IPS-20b (cell line): Measurements from ENCODE around the gene INPP5F.
A peak's percentile ranks its signal among the peaks of the same experiment; 100 is the strongest.

ENCODE experiments used
- H3K27ac ChIP-seq: one replicate; pipeline ENCODE4 v1.5.1; 2013; ENCODE audit warnings: low read length
- H3K27me3 ChIP-seq: 2 replicates; pipeline ENCODE4 v1.6.1; 2013; ENCODE audit warnings: mild to moderate bottlenecking, low read length, inconsistent platforms; ENCODE audit not compliant: insufficient read depth
- H3K36me3 ChIP-seq: 2 replicates; pipeline ENCODE4 v1.6.1; 2013; ENCODE audit warnings: low read depth, mild to moderate bottlenecking, inconsistent platforms, low read length, moderate library complexity; ENCODE audit not compliant: insufficient read depth
- H3K4me1 ChIP-seq: 2 replicates; pipeline ENCODE4 v1.6.1; 2013; ENCODE audit warnings: mild to moderate bottlenecking, control low read depth, inconsistent platforms, low read length, moderate library complexity; ENCODE audit not compliant: insufficient read depth
- H3K4me3 ChIP-seq: 2 replicates; pipeline ENCODE4 v1.5.1; 2013; ENCODE audit warnings: mild to moderate bottlenecking, low read length, inconsistent platforms
- H3K9ac ChIP-seq: 2 replicates; pipeline ENCODE4 v1.6.1; 2013; ENCODE audit warnings: low read depth, mild to moderate bottlenecking, inconsistent platforms, low read length, moderate library complexity
- H3K9me3 ChIP-seq: 2 replicates; pipeline ENCODE4 v1.6.1; 2013; ENCODE audit warnings: mild to moderate bottlenecking, low read depth, low read length, inconsistent platforms; ENCODE audit not compliant: insufficient read depth

Gene INPP5F

DNA sequence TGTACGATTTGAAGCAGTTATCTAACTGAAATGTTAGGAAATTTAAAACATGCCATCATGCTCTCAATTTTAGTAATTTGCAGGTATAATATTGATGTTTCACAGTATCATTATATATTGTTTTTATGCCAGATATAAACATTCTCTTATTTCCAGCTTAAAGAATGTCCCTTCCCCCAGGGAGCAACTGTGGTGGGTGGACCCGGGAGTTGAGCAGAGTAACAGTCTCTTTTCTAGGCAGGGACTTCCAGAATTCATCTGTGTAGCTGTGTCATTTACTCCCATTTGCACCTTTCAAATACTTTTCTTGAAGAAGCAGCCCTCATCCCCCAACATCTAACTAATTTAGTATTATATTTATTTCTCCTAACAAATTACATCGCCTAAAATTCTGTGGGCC lies 9.6 kb downstream of the INPP5F start:
- Histone ChIP-seq H3K4me3 (peak overlapping the region; percentile 28; the same call in 1 of the 2 replicates), H3K4me1 (peaks cover 29% of the 10 kb centered on the region), H3K27ac (peak overlapping the region; percentile 50), H3K9me3 (no peaks in the 10 kb centered on the region), H3K36me3 (no peaks in the 10 kb centered on the region), H3K27me3 (no peaks in the 10 kb centered on the region), H3K9ac (peak overlapping the region; percentile 45; the same call in 1 of the 2 replicates)

DNA sequence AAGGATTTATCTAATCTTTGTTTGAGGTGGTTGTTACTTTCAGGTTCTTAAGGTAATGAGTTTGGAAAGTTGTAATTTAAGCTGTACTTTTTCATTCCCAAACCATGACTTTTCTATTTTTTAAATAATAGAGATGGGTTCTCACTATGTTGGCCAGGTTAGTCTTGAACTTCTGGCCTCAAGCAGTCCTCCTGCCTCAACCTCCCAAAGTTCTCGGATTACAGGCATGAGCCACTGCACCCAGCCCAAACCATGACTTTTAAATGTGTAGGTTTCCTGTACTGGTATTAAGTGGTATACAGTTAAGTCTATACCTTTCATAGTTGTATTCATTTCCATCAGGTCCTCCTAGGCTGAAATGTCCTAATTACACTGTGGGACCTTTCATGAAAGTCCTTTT lies 10.4 kb downstream of the INPP5F start:
- H3K27ac ChIP-seq: no peak overlapping the region
- peaks cover 29% of the 10 kb centered on the region for H3K4me1 ChIP-seq
- no peak overlapping the region for H3K9ac ChIP-seq

DNA sequence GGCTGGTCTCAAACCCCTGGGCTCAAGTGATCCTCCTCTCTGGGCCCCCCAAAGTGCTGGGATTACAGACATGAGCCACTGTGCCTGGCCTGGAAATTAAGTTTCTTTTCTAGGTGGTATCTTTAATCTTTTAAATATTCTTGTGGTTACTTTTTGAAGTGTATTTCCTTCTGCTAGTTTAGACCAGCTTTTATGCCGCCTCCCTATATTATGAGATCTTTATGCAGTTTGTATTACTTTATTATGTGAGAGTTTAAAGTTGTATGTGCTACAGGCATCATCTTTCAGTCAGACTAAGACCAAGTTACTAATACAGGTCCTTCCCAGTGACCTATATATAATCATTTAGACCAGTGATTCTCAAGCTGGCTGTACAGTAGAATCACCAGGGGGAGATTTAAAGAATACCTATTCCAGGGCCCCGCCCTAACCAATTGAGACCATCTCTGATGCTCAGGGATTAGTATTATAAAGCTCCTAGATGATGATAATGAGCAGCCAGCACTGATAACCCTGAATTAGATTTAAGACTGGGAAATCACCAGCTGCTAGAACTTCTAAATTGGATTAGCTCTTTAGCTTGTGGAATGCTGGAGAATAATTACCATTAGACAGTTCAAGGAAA lies 11.3 kb downstream of the INPP5F start:
- H3K4me3 ChIP-seq: no peak overlapping the region
- no peak overlapping the region for H3K9ac ChIP-seq
- no peaks in the 10 kb centered on the region for H3K9me3 ChIP-seq
- H3K4me1 ChIP-seq: peaks cover 29% of the 10 kb centered on the region
- H3K27ac ChIP-seq: no peak overlapping the region
- no peaks in the 10 kb centered on the region for H3K36me3 ChIP-seq
- no peaks in the 10 kb centered on the region for H3K27me3 ChIP-seq

More for the DNA sequence above, 10.4 kb downstream of the INPP5F start:
- H3K27me3 ChIP-seq: no peaks in the 10 kb centered on the region
- no peaks in the 10 kb centered on the region for H3K36me3 ChIP-seq
- no peak overlapping the region for H3K4me3 ChIP-seq
- no peaks in the 10 kb centered on the region for H3K9me3 ChIP-seq

- H3K4me1 ChIP-seq: peaks cover 29% of the 10 kb centered on the region
- H3K9ac ChIP-seq: no peak overlapping the region
- no peaks in the 10 kb centered on the region for H3K36me3 ChIP-seq
- no peak overlapping the region for H3K27ac ChIP-seq
- H3K27me3 ChIP-seq: no peaks in the 10 kb centered on the region
- no peak overlapping the region for H3K4me3 ChIP-seq
- H3K9me3 ChIP-seq: no peaks in the 10 kb centered on the region
These were observed 12.0 kb downstream of the INPP5F start for GRCh38 chr10:119737823-119738222.

DNA sequence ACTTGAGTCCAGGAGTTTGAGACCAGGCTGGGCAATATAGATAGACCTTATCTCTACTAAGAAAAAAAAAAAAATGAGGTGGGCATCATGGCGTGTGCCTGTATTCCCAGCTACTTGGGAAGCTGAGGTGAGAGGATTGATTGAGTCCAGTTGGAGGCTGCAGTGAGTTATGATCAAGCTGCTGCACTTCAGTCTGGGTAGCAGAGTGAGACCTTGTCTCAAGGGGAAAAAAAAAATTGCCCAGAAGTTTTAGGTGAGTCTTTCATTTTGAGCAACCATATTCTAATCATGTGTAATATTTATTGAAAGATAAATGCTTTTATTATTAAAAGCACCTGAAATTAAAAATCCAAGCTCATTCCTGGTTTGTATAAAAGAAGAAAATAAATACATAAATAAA lies 13.1 kb downstream of the INPP5F start:
- H3K27me3 ChIP-seq: no peaks in the 10 kb centered on the region
- no peak overlapping the region for H3K27ac ChIP-seq
- no peak overlapping the region for H3K4me3 ChIP-seq
- H3K9ac ChIP-seq: no peak overlapping the region
- no peaks in the 10 kb centered on the region for H3K36me3 ChIP-seq
- H3K9me3 ChIP-seq: no peaks in the 10 kb centered on the region
- peaks cover 21% of the 10 kb centered on the region for H3K4me1 ChIP-seq

- no peaks in the 10 kb centered on the region for H3K27me3 ChIP-seq
- no peak overlapping the region for H3K27ac ChIP-seq
- H3K4me1 ChIP-seq: peaks cover 12% of the 10 kb centered on the region
- H3K36me3 ChIP-seq: no peaks in the 10 kb centered on the region
- H3K4me3 ChIP-seq: no peak overlapping the region
- H3K9me3 ChIP-seq: no peaks in the 10 kb centered on the region
- H3K9ac ChIP-seq: no peak overlapping the region
These were observed 14.2 kb downstream of the INPP5F start for GRCh38 chr10:119740096-119740495.

- Histone ChIP-seq H3K36me3 (peaks cover 1% of the 10 kb centered on the region; the same call in 1 of the 2 replicates), H3K27me3 (no peaks in the 10 kb centered on the region), H3K4me1 (peaks cover 6% of the 10 kb centered on the region; the same call in 1 of the 2 replicates), H3K9me3 (peaks cover 5% of the 10 kb centered on the region; the same call in 1 of the 2 replicates), H3K4me3 (no peak overlapping the region), H3K27ac (no peak overlapping the region), H3K9ac (no peak overlapping the region)
These were observed 17.2 kb downstream of the INPP5F start for GRCh38 chr10:119742947-119743648.

DNA sequence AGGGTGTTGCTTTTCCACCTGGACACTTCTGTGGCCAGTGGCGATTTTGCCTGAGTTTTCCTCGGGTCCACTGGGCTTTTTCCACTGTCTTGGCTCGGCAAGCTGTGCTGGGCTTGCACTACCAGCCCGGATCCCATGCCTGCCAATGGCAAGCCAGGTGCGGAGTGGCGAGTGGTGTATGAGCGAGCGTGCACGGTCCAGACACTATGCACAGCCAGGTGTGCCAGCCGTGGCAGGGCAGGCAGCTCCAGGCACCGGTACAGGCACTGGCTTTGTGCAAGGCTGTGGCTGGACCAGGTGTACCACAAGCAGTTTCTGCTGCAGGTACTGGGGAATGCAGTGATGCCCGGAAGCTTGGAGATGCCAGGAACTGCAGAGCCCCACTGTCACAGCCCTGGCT lies 22.1 kb downstream of the INPP5F start:
- H3K27ac ChIP-seq: no peak overlapping the region
- H3K9me3 ChIP-seq: peaks cover 9% of the 10 kb centered on the region; the same call in 1 of the 2 replicates
- peaks cover 3% of the 10 kb centered on the region; the same call in 1 of the 2 replicates for H3K4me1 ChIP-seq
- no peak overlapping the region for H3K9ac ChIP-seq
- no peaks in the 10 kb centered on the region for H3K27me3 ChIP-seq
- H3K4me3 ChIP-seq: no peak overlapping the region
- peaks cover 7% of the 10 kb centered on the region; the same call in 1 of the 2 replicates for H3K36me3 ChIP-seq

GRCh38 chr10:119748871-119749270 lies 23.0 kb downstream of the INPP5F start:
- Histone ChIP-seq H3K27ac (no peak overlapping the region), H3K9ac (no peak overlapping the region)

DNA sequence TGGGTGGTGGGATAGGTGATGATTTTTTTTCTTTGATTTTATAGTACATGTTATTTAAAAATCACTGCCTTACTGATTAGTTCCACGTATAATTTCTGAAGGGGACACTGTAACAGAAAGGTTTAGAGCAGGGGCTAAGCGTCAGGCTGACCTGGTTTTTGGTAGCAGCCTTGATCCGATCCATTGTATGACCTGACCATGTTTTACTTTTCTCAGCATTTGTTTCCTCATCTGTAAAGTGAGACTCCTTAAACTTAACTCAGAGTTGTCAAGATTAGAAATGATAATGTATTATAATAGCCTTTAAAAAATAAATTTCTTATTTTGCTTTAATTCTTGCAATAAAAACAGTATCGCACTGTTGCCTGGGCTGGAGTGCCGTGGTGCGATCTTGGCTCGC lies 23.6 kb downstream of the INPP5F start:
- Histone ChIP-seq H3K4me1 (peaks cover under 1% of the 10 kb centered on the region; the same call in 1 of the 2 replicates), H3K4me3 (no peak overlapping the region)

More at GRCh38 chr10:119748871-119749270, 23.0 kb downstream of the INPP5F start:
- H3K9me3 ChIP-seq: peaks cover 9% of the 10 kb centered on the region; the same call in 1 of the 2 replicates
- peaks cover 7% of the 10 kb centered on the region; the same call in 1 of the 2 replicates for H3K36me3 ChIP-seq
- H3K4me1 ChIP-seq: no peaks in the 10 kb centered on the region
- H3K27me3 ChIP-seq: no peaks in the 10 kb centered on the region
- H3K4me3 ChIP-seq: no peak overlapping the region

GRCh38 chr10:119750391-119751230 lies 24.8 kb downstream of the INPP5F start:
- Histone ChIP-seq H3K4me1 (peaks cover 4% of the 10 kb centered on the region), H3K36me3 (peaks cover 7% of the 10 kb centered on the region; the same call in 1 of the 2 replicates), H3K27ac (no peak overlapping the region), H3K9ac (no peak overlapping the region), H3K27me3 (no peaks in the 10 kb centered on the region), H3K9me3 (peaks cover 9% of the 10 kb centered on the region), H3K4me3 (no peak overlapping the region)

More for the DNA sequence above, 23.6 kb downstream of the INPP5F start:
- Histone ChIP-seq H3K27me3 (no peaks in the 10 kb centered on the region), H3K36me3 (peaks cover 7% of the 10 kb centered on the region; the same call in 1 of the 2 replicates), H3K9ac (no peak overlapping the region), H3K27ac (no peak overlapping the region), H3K9me3 (peaks cover 9% of the 10 kb centered on the region; the same call in 1 of the 2 replicates)
